ENCODE results near the gene FPGS. TPM values are rescaled to one million over a fixed set of nuclear protein-coding genes. Genes with fewer than 3 reads are reported as not detected.

Gene FPGS
- polyA plus RNA-seq, 3 donors: 21.3 to 28.5 (median 25.2) TPM

DNA sequence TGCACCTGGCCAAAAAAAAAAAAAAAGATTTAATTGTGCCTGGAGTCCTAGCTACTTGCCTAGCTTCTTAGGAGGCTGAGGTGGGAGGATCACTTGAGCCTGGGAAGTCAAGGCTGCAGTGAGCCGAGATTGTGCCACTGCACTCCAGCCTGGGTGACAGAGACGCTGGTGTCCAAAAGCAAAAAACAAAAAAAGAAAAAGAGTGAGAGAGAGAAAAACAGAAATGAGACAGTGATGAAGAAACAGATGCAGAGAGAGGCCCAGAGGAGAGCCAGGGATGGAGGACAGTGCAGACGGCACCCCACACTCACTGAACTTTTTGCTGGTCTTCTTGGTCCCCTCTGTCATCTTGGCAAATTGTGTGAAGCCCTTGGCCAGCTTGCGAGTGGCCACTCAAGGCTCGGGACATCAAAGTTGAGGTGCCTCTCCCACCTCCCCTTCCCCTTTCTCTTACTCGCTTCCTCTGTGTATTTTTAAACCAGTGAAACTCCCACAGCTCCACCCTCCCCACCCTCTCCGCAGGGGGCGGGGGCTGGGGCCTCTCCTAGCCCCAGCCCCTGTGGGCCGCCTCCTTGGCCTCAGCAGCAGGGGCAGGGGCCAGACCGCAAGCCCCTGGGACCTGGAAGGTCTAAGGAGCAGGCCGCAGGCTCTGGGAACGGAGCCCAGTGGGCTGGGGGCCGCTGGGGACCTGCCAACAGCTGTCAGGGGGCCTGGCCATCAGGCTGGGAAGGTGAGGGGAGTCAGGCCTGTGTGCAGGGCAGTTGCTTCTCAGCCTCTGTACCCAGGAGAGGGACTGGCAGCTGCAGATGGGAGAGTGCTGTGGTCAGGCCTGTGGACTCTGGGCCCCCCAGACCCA, 24.2 kb upstream of the FPGS start, which contains the start of gene SH2D3C:
TSS of gene SH2D3C (minus strand) at position 387 of the 856 bp plus-strand sequence. CDS start at position 348, 39 bp downstream.
- no peaks in the 10 kb centered on the region for H3K27me3 ChIP-seq (ENCODE audit: control insufficient read depth in 2 of 2, insufficient read depth in 2 of 2, low read length in 2 of 2)
- H3K27ac ChIP-seq (ENCODE audit: low read depth in 1 of 2, low read length in 2 of 2): peak within 1 kb of the TSS; percentile 96 to 98
- H3K79me2 ChIP-seq (ENCODE audit: insufficient read depth, low read length): peaks cover 80% of the 10 kb centered on the region
- peak within 1 kb of the TSS; percentile 89 for H3K4me2 ChIP-seq (replicated peaks; ENCODE audit: extremely low read depth, low read length, poor library complexity, severe bottlenecking)
- H3K36me3 Mint-ChIP-seq: peaks cover 13 to 32% of the 10 kb centered on the region in 2 donors
- intact Hi-C loops (cut with micrococcal nuclease): loop anchor here in 1 of 2 donors (5.0 kb wide), 1 partner anchor 139 kb away; the partner anchor contains the start of gene ST6GALNAC4
- H3K9ac ChIP-seq (ENCODE audit: insufficient read depth, low read length, poor library complexity, severe bottlenecking): peak within 1 kb of the TSS; percentile 90
- H2AFZ ChIP-seq (ENCODE audit: insufficient read depth, low read depth, low read length, poor library complexity, severe bottlenecking): no peak within 1 kb of the TSS
- H3K9me3 ChIP-seq (replicated peaks in 1 of 2; ENCODE audit: control insufficient read depth in 1 of 2, insufficient read depth in 1 of 2, low read length in 2 of 2): no peaks in the 10 kb centered on the region
- peak; percentile 84 to 88 (median 86) for DNase-seq
- H3K9me3 Mint-ChIP-seq: peaks cover 0 to 6% (median 0%) of the 10 kb centered on the region in 7 donors
- H3K4me3 Mint-ChIP-seq: peak within 1 kb of the TSS; percentile 99 to 100
- peaks cover 75% of the 10 kb centered on the region for H3K4me1 Mint-ChIP-seq
- H3K27me3 Mint-ChIP-seq (ENCODE audit: low read depth in 3 of 3): peaks cover 0 to 7% (median 0%) of the 10 kb centered on the region in 3 donors
- peaks cover 10 to 17% of the 10 kb centered on the region in 2 donors for H3K36me3 ChIP-seq (replicated peaks in 1 of 2; ENCODE audit: control insufficient read depth in 1 of 2, insufficient read depth in 2 of 2, low read length in 2 of 2)
- peak within 1 kb of the TSS; percentile 74 to 98 (median 91) for H3K4me3 ChIP-seq (replicated peaks in 1 of 3; ENCODE audit: low read depth in 2 of 3, low read length in 3 of 3)
- 0% methylated on average over 12 of the region's 13 CpGs for WGBS (ENCODE audit: insufficient coverage)
- peaks cover 41% of the 10 kb centered on the region for H4K20me1 ChIP-seq (ENCODE audit: insufficient read depth, low read length)
- peaks cover 84 to 87% of the 10 kb centered on the region in 2 donors for H3K4me1 ChIP-seq (ENCODE audit: control insufficient read depth in 1 of 2, insufficient read depth in 2 of 2, low read length in 2 of 2)
- H3K27ac Mint-ChIP-seq: peak within 1 kb of the TSS; percentile 93 to 99 (median 98)
- TF ChIP-seq CTCF (IDR thresholded peaks at IDR 0.05): no peak

DNA sequence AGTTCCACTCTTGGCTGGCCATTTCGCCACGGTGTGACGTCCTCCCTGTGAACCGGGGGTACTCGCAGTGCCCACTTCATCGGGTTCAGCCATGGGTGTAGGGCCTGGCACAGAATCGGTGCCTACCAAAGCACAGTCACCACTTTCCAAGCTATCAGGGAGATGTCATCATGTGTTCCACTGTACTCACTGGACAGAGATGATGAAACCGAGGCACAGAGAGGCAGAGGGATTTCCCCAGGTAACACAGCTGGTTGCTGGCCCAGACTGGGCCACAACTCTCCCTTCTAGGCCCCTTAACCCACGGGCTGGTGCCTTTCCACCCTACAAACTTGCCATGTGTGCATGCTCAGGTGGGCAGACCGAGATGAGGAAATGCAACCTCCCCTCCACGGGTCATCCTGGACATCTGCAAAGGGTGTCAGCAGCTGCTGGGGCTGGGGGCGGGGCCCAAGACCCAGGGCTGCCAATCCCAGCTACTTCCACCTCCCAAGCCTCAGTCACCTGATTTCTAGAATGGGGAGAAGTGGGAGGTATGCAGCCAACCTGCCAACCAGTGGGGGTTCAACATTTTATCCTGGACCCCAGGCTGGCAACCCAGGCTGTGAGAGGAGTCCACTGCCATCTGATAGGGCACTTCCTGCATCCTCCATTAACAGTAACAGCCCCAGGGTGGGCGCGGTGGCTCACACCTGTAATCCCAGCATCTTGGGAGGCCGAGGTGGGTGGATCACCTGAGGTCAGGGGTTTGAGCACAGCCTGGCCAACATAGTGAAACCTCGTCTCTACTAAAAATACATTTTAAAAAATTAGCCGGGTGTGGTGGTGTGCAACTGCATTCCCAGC, 23.3 kb upstream of the FPGS start:
- DNase-seq: peak; percentile 89 to 95 (median 94)
- Histone ChIP-seq H3K4me2 (replicated peaks; ENCODE audit: extremely low read depth, low read length, poor library complexity, severe bottlenecking) (peak overlapping the region; percentile 89), H3K27me3 (ENCODE audit: control insufficient read depth in 2 of 2, insufficient read depth in 2 of 2, low read length in 2 of 2) (no peaks in the 10 kb centered on the region), H3K4me1 (ENCODE audit: control insufficient read depth in 1 of 2, insufficient read depth in 2 of 2, low read length in 2 of 2) (peaks cover 84 to 87% of the 10 kb centered on the region in 2 donors), H3K4me3 (replicated peaks in 1 of 3; ENCODE audit: low read depth in 2 of 3, low read length in 3 of 3) (peak overlapping the region; percentile 74 to 98 (median 91)), H4K20me1 (ENCODE audit: insufficient read depth, low read length) (peaks cover 32% of the 10 kb centered on the region), H3K36me3 (replicated peaks in 1 of 2; ENCODE audit: control insufficient read depth in 1 of 2, insufficient read depth in 2 of 2, low read length in 2 of 2) (peaks cover 3 to 9% of the 10 kb centered on the region in 2 donors), H3K27ac (ENCODE audit: low read depth in 1 of 2, low read length in 2 of 2) (peak overlapping the region; percentile 96 to 98), H2AFZ (ENCODE audit: insufficient read depth, low read depth, low read length, poor library complexity, severe bottlenecking) (no peak overlapping the region), H3K9ac (ENCODE audit: insufficient read depth, low read length, poor library complexity, severe bottlenecking) (peak overlapping the region; percentile 90), H3K9me3 (replicated peaks in 1 of 2; ENCODE audit: control insufficient read depth in 1 of 2, insufficient read depth in 1 of 2, low read length in 2 of 2) (no peaks in the 10 kb centered on the region), H3K79me2 (ENCODE audit: insufficient read depth, low read length) (peaks cover 74% of the 10 kb centered on the region)
- peak overlapping the region; percentile 93 to 99 (median 98) for H3K27ac Mint-ChIP-seq
- H3K9me3 Mint-ChIP-seq: peaks cover 0 to 6% (median 0%) of the 10 kb centered on the region in 7 donors
- H3K4me3 Mint-ChIP-seq: peak overlapping the region; percentile 99 to 100
- no peak for TF ChIP-seq CTCF (IDR thresholded peaks at IDR 0.05)
- WGBS (ENCODE audit: insufficient coverage): 13% methylated on average over 10 of the region's 17 CpGs
- H3K4me1 Mint-ChIP-seq: peaks cover 75% of the 10 kb centered on the region
- peaks cover 4 to 24% of the 10 kb centered on the region in 2 donors for H3K36me3 Mint-ChIP-seq
- intact Hi-C loops (cut with micrococcal nuclease): loop anchor here in 1 of 2 donors (5.0 kb wide), 1 partner anchor 138 kb away; the partner anchor contains the start of gene ST6GALNAC4
- peaks cover 0 to 9% (median 0%) of the 10 kb centered on the region in 3 donors for H3K27me3 Mint-ChIP-seq (ENCODE audit: low read depth in 3 of 3)

All from CD14-positive monocyte (primary cell).